ENCODE measurements around the gene ELFN1.

ELFN1 gene

DNA sequence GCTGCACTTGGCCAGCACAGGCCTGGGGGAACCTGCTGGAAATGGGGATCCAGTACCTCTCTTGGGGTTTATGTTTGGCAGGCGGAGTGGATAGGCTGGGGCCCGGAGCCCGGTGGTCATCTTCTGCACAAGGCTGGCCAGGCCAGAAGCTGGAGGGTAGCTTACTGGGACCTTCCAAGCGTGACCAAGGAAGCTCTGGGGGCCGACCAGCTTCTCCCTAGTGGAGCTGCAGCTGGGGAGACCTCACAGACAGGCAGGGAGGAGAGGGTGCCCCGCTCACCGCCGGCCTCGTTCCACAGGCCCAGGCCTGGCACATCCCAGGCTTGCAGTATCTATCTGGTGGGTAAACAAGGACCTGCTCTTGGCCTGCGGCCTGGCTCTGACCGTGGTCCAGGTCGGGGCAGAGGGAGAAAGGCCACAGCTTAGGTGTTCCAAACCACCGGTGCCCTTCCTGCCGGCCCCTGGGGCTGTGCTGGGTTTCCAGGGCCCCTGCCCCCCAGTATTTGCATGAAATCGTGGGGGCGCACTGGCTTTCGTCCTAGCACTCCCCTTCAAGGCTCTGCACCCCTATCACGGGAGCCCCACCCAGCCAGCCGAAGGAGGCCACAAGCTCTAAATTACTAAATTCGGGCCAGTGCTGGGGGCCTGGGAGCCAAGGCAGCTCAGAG is 1.5 kb upstream of the ELFN1 start:
- no peak overlapping the region for H3K4me3 ChIP-seq (ENCODE audit: low read length in 2 of 2)
- no peak overlapping the region for H3K9ac ChIP-seq (ENCODE audit: low read depth in 1 of 2, low read length in 2 of 2)
- no peak overlapping the region for H3K27ac ChIP-seq (ENCODE audit: low read depth in 2 of 2, low read length in 2 of 2)
- H3K27me3 ChIP-seq (ENCODE audit: control insufficient read depth in 2 of 2, insufficient read depth in 2 of 2, low read length in 2 of 2) = peaks cover 27 to 30% of the 10 kb centered on the region in 2 donors
- H3K36me3 ChIP-seq (ENCODE audit: control insufficient read depth in 2 of 2, insufficient read depth in 2 of 2, low read length in 2 of 2) = no peaks in the 10 kb centered on the region
- peaks cover 2 to 4% of the 10 kb centered on the region in 2 donors for H3K4me1 ChIP-seq (ENCODE audit: control insufficient read depth in 2 of 2, insufficient read depth in 2 of 2, low read length in 2 of 2)
- no peaks in the 10 kb centered on the region for H3K9me3 ChIP-seq (ENCODE audit: control insufficient read depth in 2 of 2, low read length in 2 of 2)

DNA sequence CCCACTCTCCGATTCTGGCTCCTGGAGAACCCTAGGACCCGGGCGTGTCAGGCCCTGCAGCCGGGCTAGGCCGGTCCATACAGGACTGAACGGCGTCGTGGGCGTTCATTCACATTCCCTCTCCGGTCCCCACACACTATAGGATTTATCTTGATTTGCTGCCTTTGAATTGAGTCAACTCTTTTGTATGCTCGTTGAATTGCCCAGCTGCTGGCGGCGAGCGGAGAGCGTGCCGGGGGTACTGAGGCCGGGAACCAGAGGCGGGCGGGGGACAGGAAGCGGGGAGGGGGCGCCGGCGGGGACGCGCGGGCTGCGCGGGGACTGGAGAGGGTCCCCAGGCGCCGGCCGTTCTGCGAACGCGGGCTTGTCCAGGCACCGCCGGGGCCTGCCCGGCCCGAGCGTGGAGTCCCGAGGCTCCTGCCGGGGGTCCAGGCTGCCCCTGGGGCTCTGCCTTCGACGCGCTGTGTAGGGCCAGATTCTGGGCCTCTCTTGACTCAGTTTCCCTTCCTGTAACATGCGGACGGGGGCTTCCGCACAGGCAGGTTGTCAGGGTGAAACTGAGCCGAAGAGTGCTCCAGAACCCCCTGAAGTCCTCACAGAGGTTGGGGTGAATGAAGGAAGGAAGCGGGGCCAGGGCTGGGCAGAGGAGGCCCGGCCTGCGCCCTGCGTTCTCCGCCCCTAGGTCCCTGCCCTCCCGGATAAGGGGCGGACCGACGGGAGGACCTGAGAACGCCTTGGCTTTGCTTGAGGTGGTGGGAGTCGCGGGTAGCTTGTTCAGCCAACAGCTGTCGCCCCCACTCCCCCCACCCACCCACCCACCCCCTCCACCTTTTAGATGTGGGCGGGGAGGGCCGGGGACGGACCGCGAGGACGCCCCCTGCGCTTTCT is 769 bp upstream of the ELFN1 start:
- peaks cover 23 to 25% of the 10 kb centered on the region in 2 donors for H3K27me3 ChIP-seq (ENCODE audit: control insufficient read depth in 2 of 2, insufficient read depth in 2 of 2, low read length in 2 of 2)
- no peak overlapping the region for H3K27ac ChIP-seq (ENCODE audit: low read depth in 2 of 2, low read length in 2 of 2)
- no peaks in the 10 kb centered on the region for H3K9me3 ChIP-seq (ENCODE audit: control insufficient read depth in 2 of 2, low read length in 2 of 2)
- no peak overlapping the region for H3K4me3 ChIP-seq (ENCODE audit: low read length in 2 of 2)
- no peaks in the 10 kb centered on the region for H3K36me3 ChIP-seq (ENCODE audit: control insufficient read depth in 2 of 2, insufficient read depth in 2 of 2, low read length in 2 of 2)
- H3K9ac ChIP-seq (ENCODE audit: low read depth in 1 of 2, low read length in 2 of 2) = no peak overlapping the region
- H3K4me1 ChIP-seq (ENCODE audit: control insufficient read depth in 2 of 2, insufficient read depth in 2 of 2, low read length in 2 of 2) = peaks cover 2 to 4% of the 10 kb centered on the region in 2 donors

- Histone ChIP-seq H3K27me3 (ENCODE audit: control insufficient read depth in 2 of 2, insufficient read depth in 2 of 2, low read length in 2 of 2) (peaks cover 23 to 25% of the 10 kb centered on the region in 2 donors), H3K4me3 (ENCODE audit: low read length in 2 of 2) (no peak overlapping the region), H3K27ac (ENCODE audit: low read depth in 2 of 2, low read length in 2 of 2) (no peak overlapping the region), H3K9me3 (ENCODE audit: control insufficient read depth in 2 of 2, low read length in 2 of 2) (no peaks in the 10 kb centered on the region), H3K4me1 (ENCODE audit: control insufficient read depth in 2 of 2, insufficient read depth in 2 of 2, low read length in 2 of 2) (peaks cover 2% of the 10 kb centered on the region in 2 donors), H3K36me3 (ENCODE audit: control insufficient read depth in 2 of 2, insufficient read depth in 2 of 2, low read length in 2 of 2) (no peaks in the 10 kb centered on the region), H3K9ac (ENCODE audit: low read depth in 1 of 2, low read length in 2 of 2) (no peak overlapping the region)
Observed at GRCh38 chr7:1670894-1671593, 967 bp downstream of the ELFN1 start.

DNA sequence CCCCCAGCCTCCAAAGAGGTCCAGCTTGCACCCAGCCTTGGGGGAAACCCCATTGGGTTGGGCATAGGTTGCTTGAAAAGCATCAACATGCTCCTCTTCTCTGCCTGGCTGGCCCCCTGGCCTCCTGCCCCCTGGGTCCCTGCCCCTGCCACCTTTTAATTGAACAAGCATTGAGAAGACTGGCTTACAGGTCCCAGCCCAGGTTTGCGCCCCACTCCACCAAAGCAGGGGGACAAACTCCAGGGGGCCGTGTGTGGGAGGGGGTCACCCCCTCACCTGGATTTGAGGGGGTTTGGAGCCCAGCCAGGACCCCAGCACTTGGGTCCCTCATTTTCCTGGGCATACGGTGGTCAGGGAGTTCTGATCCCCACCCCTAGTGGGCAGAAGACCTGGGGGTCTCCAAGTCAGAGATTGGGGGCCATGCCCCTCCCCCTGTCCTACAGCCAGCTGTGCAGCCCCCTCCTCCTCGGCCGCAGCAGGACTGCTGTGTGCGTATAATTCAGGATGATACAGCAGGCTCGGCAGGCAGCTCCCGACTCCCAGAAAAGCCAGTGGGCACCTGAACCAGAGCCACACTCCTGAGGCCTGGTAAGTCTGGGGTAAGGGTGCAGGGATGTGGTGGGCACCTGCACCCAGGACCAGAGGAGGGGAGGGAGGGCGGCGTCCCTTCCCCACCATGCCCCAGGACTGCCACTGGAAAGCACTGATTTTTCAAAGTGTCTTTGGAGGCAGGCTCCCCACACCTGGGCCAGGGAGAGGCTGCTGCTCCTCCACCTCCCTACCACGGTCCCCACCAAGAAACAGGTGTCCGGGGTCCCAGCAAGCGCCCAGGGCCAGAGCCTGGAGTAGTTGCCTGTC is 1.7 kb downstream of the ELFN1 start:
- H3K4me3 ChIP-seq (ENCODE audit: low read length in 2 of 2) = no peak overlapping the region
- H3K9me3 ChIP-seq (ENCODE audit: control insufficient read depth in 2 of 2, low read length in 2 of 2) = no peaks in the 10 kb centered on the region
- no peak overlapping the region for H3K9ac ChIP-seq (ENCODE audit: low read depth in 1 of 2, low read length in 2 of 2)
- no peak overlapping the region for H3K27ac ChIP-seq (ENCODE audit: low read depth in 2 of 2, low read length in 2 of 2)
- peaks cover 22 to 25% of the 10 kb centered on the region in 2 donors for H3K27me3 ChIP-seq (ENCODE audit: control insufficient read depth in 2 of 2, insufficient read depth in 2 of 2, low read length in 2 of 2)
- H3K36me3 ChIP-seq (ENCODE audit: control insufficient read depth in 2 of 2, insufficient read depth in 2 of 2, low read length in 2 of 2) = no peaks in the 10 kb centered on the region
- peaks cover under 1 to 2% of the 10 kb centered on the region in 2 donors for H3K4me1 ChIP-seq (ENCODE audit: control insufficient read depth in 2 of 2, insufficient read depth in 2 of 2, low read length in 2 of 2)

- H3K27me3 ChIP-seq (ENCODE audit: control insufficient read depth in 2 of 2, insufficient read depth in 2 of 2, low read length in 2 of 2) = peaks cover 18 to 20% of the 10 kb centered on the region in 2 donors
- no peaks in the 10 kb centered on the region for H3K4me1 ChIP-seq (ENCODE audit: control insufficient read depth in 2 of 2, insufficient read depth in 2 of 2, low read length in 2 of 2)
- no peak overlapping the region for H3K9ac ChIP-seq (ENCODE audit: low read depth in 1 of 2, low read length in 2 of 2)
- H3K9me3 ChIP-seq (ENCODE audit: control insufficient read depth in 2 of 2, low read length in 2 of 2) = no peaks in the 10 kb centered on the region
- no peak overlapping the region for H3K27ac ChIP-seq (ENCODE audit: low read depth in 2 of 2, low read length in 2 of 2)
- no peaks in the 10 kb centered on the region for H3K36me3 ChIP-seq (ENCODE audit: control insufficient read depth in 2 of 2, insufficient read depth in 2 of 2, low read length in 2 of 2)
- H3K4me3 ChIP-seq (ENCODE audit: low read length in 2 of 2) = no peak overlapping the region
Observed at GRCh38 chr7:1672851-1673486, 2.9 kb downstream of the ELFN1 start.

- Histone ChIP-seq H3K9ac (ENCODE audit: low read depth in 1 of 2, low read length in 2 of 2) (no peak overlapping the region), H3K4me1 (ENCODE audit: control insufficient read depth in 2 of 2, insufficient read depth in 2 of 2, low read length in 2 of 2) (no peaks in the 10 kb centered on the region), H3K27me3 (ENCODE audit: control insufficient read depth in 2 of 2, insufficient read depth in 2 of 2, low read length in 2 of 2) (peaks cover 13 to 14% of the 10 kb centered on the region in 2 donors), H3K4me3 (ENCODE audit: low read length in 2 of 2) (no peak overlapping the region), H3K36me3 (ENCODE audit: control insufficient read depth in 2 of 2, insufficient read depth in 2 of 2, low read length in 2 of 2) (no peaks in the 10 kb centered on the region), H3K27ac (ENCODE audit: low read depth in 2 of 2, low read length in 2 of 2) (no peak overlapping the region), H3K9me3 (ENCODE audit: control insufficient read depth in 2 of 2, low read length in 2 of 2) (no peaks in the 10 kb centered on the region)
Observed at GRCh38 chr7:1673581-1674118, 3.6 kb downstream of the ELFN1 start.

GRCh38 chr7:1674161-1675035 is 4.3 kb downstream of the ELFN1 start:
- Histone ChIP-seq H3K4me3 (ENCODE audit: low read length in 2 of 2) (no peak overlapping the region), H3K27me3 (ENCODE audit: control insufficient read depth in 2 of 2, insufficient read depth in 2 of 2, low read length in 2 of 2) (peaks cover 11 to 14% of the 10 kb centered on the region in 2 donors), H3K9ac (ENCODE audit: low read depth in 1 of 2, low read length in 2 of 2) (no peak overlapping the region), H3K4me1 (ENCODE audit: control insufficient read depth in 2 of 2, insufficient read depth in 2 of 2, low read length in 2 of 2) (no peaks in the 10 kb centered on the region), H3K27ac (ENCODE audit: low read depth in 2 of 2, low read length in 2 of 2) (no peak overlapping the region), H3K9me3 (ENCODE audit: control insufficient read depth in 2 of 2, low read length in 2 of 2) (no peaks in the 10 kb centered on the region), H3K36me3 (ENCODE audit: control insufficient read depth in 2 of 2, insufficient read depth in 2 of 2, low read length in 2 of 2) (no peaks in the 10 kb centered on the region)

DNA sequence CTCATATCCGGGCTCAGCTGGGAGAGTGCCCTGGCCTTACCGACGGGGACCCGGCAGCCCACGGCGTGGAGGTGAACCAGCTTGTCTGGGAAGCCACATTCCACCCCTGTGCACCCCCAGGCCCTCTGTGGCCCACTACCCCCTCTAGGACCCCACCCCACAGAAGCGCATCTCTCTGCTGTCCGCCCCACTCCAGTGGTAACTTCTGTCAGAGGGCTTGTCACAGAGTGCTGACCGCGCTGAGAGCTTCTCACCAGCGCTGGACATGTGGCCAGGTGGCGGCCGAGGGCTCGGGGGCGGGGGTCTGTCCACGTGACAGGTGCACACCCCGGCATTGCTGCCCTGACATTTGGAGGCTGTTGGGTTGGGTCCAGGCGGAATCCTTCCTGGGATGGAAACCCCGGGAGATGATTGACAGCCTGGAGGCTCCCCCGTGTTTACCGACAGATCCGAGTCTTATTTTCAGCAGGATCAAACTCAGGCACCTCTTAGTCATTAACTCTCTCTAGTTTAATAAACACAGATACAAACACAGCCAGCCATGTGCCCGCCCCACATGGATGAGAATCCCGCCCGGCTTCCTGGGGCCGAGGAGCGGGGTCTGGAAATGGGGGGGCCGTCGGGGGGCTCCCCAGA is 5.1 kb downstream of the ELFN1 start:
- H3K36me3 ChIP-seq (ENCODE audit: control insufficient read depth in 2 of 2, insufficient read depth in 2 of 2, low read length in 2 of 2) = no peaks in the 10 kb centered on the region
- H3K27me3 ChIP-seq (ENCODE audit: control insufficient read depth in 2 of 2, insufficient read depth in 2 of 2, low read length in 2 of 2) = peaks cover 11 to 14% of the 10 kb centered on the region in 2 donors
- H3K4me3 ChIP-seq (ENCODE audit: low read length in 2 of 2) = no peak overlapping the region
- H3K9me3 ChIP-seq (ENCODE audit: control insufficient read depth in 2 of 2, low read length in 2 of 2) = no peaks in the 10 kb centered on the region
- H3K27ac ChIP-seq (ENCODE audit: low read depth in 2 of 2, low read length in 2 of 2) = no peak overlapping the region
- no peaks in the 10 kb centered on the region for H3K4me1 ChIP-seq (ENCODE audit: control insufficient read depth in 2 of 2, insufficient read depth in 2 of 2, low read length in 2 of 2)
- H3K9ac ChIP-seq (ENCODE audit: low read depth in 1 of 2, low read length in 2 of 2) = no peak overlapping the region

Data from mucosa of rectum (tissue), 2 donors.